ENCODE results near the gene WDR5.

WDR5 gene

DNA sequence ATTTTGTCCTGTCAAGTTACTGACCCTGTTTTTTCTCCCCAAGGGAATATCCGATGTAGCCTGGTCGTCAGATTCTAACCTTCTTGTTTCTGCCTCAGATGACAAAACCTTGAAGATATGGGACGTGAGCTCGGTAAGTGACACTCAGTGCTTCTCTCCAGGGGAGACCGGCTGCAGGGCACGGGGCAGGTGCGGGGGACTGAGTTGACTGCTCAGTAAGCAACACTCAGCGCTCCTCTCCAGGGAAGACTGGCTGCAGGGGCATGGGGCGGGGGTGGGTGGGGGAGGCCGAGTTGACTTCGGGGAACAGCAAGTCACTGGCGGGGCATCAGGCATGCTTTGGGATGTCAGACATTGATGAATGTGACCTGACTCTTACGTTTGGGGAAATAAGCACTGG lies 6.0 kb downstream of the WDR5 start:
- Mint-ChIP-seq H3K4me3 (no peak overlapping the region), H3K36me3 (ENCODE audit: low read depth) (peaks cover 53% of the 10 kb centered on the region), H3K27me3 (ENCODE audit: low read depth) (no peaks in the 10 kb centered on the region), H3K27ac (no peak overlapping the region), H3K9me3 (no peaks in the 10 kb centered on the region), H3K4me1 (ENCODE audit: low read depth) (peaks cover 21% of the 10 kb centered on the region)
- no peak for DNase-seq (ENCODE audit: low spot score)

DNA sequence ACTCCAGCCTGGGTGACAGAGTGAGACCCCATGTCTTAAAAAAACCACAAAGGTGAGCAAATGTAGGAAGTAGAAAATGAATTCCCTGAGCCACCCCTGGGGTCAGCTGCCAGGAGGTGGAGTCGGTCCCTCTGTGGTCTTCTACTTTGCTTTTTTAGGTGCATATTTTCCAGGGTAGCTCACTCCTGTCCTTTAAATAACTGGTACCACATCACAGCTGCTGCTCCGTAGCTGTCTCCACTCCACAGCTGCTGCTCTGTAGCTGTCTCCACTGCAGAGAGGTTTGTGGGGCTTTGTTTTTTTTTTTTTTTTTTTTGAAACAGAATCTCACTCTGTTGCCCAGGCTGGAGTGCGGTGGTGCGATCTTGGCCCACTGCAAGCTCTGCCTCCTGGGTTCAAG lies 8.9 kb downstream of the WDR5 start:
- Mint-ChIP-seq H3K4me3 (no peak overlapping the region), H3K36me3 (ENCODE audit: low read depth) (peaks cover 59% of the 10 kb centered on the region), H3K27ac (no peak overlapping the region), H3K27me3 (ENCODE audit: low read depth) (no peaks in the 10 kb centered on the region), H3K4me1 (ENCODE audit: low read depth) (peaks cover 10% of the 10 kb centered on the region), H3K9me3 (no peaks in the 10 kb centered on the region)
- no peak for DNase-seq (ENCODE audit: low spot score)

DNA sequence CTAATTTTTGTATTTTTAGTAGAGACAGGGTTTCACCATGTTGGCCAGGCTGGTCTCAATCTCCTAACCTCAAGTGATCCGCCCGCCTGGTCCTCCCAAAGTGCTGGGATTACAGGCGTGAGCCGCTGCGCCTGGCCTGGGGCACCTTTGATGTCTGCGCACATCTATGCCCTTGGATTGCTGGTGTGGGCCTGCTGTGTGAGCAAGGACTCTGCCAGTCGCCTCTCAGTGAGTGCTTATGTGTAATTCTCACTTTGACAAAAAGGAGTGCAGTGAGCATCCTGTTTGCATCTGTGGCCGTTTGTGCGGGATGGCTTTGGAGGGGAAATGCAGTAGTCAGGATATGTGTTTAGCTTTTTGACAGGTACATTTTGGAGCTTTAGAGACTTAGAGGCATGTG lies 9.4 kb downstream of the WDR5 start:
- H3K9me3 Mint-ChIP-seq: no peaks in the 10 kb centered on the region
- H3K36me3 Mint-ChIP-seq (ENCODE audit: low read depth): peaks cover 54% of the 10 kb centered on the region
- H3K27ac Mint-ChIP-seq: no peak overlapping the region
- peaks cover 8% of the 10 kb centered on the region for H3K4me1 Mint-ChIP-seq (ENCODE audit: low read depth)
- H3K27me3 Mint-ChIP-seq (ENCODE audit: low read depth): no peaks in the 10 kb centered on the region
- H3K4me3 Mint-ChIP-seq: no peak overlapping the region
- no peak for DNase-seq (ENCODE audit: low spot score)

DNA sequence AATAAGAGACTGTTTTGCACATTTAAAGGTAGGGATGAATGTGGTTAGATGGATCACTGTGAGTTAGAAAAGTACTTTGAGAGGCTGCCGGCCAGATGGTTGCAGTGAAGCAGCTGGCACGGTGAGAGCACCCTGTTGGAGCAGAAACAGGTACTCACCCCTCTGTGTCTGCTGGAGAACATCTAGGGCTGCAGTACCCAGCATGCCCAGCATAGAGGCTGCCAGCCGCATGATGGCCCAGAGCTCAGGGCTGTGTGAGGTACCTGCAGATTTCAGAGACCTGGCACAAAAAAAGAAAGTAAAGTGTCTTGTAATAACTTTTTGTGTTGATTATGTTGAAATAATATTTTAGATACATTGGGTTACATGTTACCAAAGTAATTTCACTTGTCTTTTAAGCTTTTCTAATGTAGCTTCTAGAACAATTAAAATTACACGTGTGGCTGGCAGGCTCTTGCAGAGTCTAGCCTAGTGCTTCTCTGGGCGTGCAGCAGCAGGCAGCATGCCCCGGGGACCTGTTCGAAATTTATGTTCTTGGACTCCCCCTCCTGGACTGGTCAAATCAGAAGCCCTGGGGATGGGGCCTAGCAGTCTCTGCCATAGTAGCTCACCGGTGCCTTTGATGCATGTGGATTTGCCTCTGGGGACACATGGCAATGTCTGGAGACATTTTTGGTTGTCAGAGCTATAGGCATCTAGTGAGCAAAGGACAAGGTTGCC lies 11.1 kb downstream of the WDR5 start:
- no peak overlapping the region for H3K27ac Mint-ChIP-seq
- H3K4me1 Mint-ChIP-seq (ENCODE audit: low read depth): peaks cover 8% of the 10 kb centered on the region
- H3K9me3 Mint-ChIP-seq: no peaks in the 10 kb centered on the region
- H3K4me3 Mint-ChIP-seq: no peak overlapping the region
- H3K36me3 Mint-ChIP-seq (ENCODE audit: low read depth): peaks cover 52% of the 10 kb centered on the region
- no peaks in the 10 kb centered on the region for H3K27me3 Mint-ChIP-seq (ENCODE audit: low read depth)
- no peak for DNase-seq (ENCODE audit: low spot score)

DNA sequence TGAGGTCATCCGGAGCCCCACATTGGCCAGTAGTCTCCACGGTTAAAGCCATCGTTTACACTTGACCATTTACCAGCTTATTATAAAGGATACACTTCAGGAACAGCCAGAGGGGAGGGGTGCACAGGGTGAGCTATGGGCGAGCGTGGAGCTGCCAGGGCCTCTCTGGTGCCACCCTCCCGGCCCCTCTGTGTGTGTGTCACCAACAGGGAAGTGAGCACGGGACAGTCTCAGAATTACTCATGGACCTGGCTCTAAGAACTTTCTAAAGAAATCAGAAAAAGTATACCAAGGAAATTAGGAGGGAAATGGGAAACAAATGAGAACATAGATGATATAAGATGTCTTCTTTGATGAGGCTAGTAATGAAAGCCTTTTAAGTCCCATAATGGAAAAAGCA lies 13.5 kb downstream of the WDR5 start:
- H3K4me3 Mint-ChIP-seq: no peak overlapping the region
- H3K27ac Mint-ChIP-seq: no peak overlapping the region
- DNase-seq (ENCODE audit: low spot score): no peak
- peaks cover 8% of the 10 kb centered on the region for H3K4me1 Mint-ChIP-seq (ENCODE audit: low read depth)
- peaks cover 41% of the 10 kb centered on the region for H3K36me3 Mint-ChIP-seq (ENCODE audit: low read depth)
- H3K27me3 Mint-ChIP-seq (ENCODE audit: low read depth): no peaks in the 10 kb centered on the region
- H3K9me3 Mint-ChIP-seq: no peaks in the 10 kb centered on the region

DNA sequence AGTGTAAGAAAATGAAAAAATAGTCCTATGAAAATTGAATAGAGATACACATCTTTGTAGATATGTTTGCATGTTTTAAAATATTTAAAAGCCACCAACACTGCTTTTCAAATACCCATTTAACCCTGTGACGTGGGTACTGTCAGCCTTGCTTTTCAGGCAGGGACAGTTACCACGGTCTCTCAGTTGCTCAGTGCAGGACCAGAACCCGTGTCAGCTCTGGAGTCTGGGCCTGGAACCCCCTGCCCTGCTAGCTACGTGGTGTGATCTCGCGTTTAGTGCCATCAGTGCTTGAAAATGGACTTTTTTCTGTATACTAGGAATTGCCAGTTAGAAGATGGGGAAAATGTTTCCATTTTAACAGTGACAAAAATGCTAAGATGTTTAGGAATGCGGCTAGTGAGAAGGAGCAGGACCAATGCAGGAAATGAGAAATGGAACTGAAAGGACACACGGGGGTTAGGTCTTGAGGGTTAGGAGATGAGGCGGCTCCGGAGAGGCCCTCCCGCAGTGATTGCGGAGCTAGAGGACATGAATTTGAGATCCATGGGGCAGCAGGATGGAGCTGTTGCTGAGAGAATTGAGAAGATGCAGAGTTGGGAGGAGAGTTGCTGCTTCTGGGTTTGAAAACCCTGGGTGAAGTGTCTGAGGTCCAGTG lies 14.8 kb downstream of the WDR5 start:
- no peak overlapping the region for H3K4me3 Mint-ChIP-seq
- DNase-seq (ENCODE audit: low spot score): no peak
- H3K36me3 Mint-ChIP-seq (ENCODE audit: low read depth): peaks cover 40% of the 10 kb centered on the region
- H3K4me1 Mint-ChIP-seq (ENCODE audit: low read depth): peaks cover 8% of the 10 kb centered on the region
- H3K27ac Mint-ChIP-seq: no peak overlapping the region
- H3K9me3 Mint-ChIP-seq: no peaks in the 10 kb centered on the region
- no peaks in the 10 kb centered on the region for H3K27me3 Mint-ChIP-seq (ENCODE audit: low read depth)

DNA sequence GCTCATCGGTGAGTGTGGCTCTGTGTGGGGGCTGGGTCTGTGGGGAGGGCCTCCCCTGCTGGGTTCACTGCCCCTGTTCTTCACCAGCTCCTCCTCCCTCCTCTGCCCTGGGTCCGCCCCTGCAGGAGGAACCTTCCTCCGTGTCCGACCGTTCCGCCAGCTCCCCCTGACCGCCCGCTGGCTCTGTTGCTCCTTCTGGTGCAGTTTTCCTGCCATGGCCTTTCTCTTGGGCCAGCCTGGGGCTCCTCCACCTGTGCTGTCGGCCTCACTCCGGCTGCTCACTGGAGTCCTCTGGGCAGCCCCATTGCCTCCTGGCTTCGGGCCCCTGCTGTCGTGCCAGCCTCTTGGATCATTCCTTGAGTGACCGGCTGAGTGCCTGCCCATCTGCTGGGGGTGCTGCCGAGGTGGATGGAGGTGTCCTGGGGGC lies 16.2 kb downstream of the WDR5 start:
- no peak overlapping the region for H3K4me3 Mint-ChIP-seq
- DNase-seq (ENCODE audit: low spot score): no peak
- peaks cover 40% of the 10 kb centered on the region for H3K36me3 Mint-ChIP-seq (ENCODE audit: low read depth)
- no peaks in the 10 kb centered on the region for H3K27me3 Mint-ChIP-seq (ENCODE audit: low read depth)
- peaks cover 5% of the 10 kb centered on the region for H3K4me1 Mint-ChIP-seq (ENCODE audit: low read depth)
- H3K27ac Mint-ChIP-seq: no peak overlapping the region
- H3K9me3 Mint-ChIP-seq: no peaks in the 10 kb centered on the region

DNA sequence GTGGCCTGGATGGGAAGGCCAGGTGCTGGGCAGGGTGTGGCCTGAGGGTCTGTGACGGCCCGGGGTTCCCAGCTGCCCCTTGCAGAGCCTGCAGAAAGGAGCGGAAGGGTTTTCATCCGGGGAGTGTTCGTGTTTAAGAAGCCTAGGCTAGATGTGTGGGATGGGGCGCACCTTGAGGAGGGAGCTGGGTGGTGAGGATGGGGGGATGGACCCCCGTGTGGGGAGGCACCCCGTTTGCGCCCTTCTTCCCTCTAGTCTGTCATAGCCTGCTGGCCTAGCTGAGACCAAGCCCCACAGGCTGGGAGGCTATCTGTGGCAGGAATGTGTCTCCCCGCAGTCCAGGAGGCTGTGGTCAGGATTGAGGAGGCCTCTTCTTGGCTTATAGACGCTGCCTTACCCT lies 16.6 kb downstream of the WDR5 start:
- no peak for DNase-seq (ENCODE audit: low spot score)
- Mint-ChIP-seq H3K4me3 (no peak overlapping the region), H3K9me3 (no peaks in the 10 kb centered on the region), H3K27me3 (ENCODE audit: low read depth) (no peaks in the 10 kb centered on the region), H3K4me1 (ENCODE audit: low read depth) (peaks cover 1% of the 10 kb centered on the region), H3K27ac (no peak overlapping the region), H3K36me3 (ENCODE audit: low read depth) (peaks cover 37% of the 10 kb centered on the region)

DNA sequence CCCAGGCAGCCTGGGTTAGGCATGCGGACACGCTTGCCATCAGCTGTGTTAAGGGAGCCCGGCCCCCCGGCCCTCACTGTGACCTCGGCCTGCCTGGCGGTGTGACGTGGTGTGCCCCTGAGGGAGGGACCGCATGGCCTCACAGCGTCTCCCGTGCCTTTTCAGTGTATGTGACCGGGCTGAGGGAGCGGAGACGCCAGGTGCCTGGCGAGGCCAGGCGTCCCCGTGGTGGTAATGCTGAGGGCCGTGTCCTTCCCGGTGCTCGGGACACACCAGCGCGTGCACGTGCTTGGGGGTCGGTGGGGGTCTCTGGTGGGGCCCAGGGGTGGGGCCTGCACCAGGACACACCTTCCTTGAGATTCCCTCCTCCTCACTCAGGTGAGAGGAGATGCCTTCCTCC lies 17.6 kb downstream of the WDR5 start:
- no peak for DNase-seq (ENCODE audit: low spot score)
- H3K27me3 Mint-ChIP-seq (ENCODE audit: low read depth): no peaks in the 10 kb centered on the region
- no peaks in the 10 kb centered on the region for H3K9me3 Mint-ChIP-seq
- H3K36me3 Mint-ChIP-seq (ENCODE audit: low read depth): peaks cover 38% of the 10 kb centered on the region
- no peak overlapping the region for H3K4me3 Mint-ChIP-seq
- H3K27ac Mint-ChIP-seq: no peak overlapping the region
- no peaks in the 10 kb centered on the region for H3K4me1 Mint-ChIP-seq (ENCODE audit: low read depth)

DNA sequence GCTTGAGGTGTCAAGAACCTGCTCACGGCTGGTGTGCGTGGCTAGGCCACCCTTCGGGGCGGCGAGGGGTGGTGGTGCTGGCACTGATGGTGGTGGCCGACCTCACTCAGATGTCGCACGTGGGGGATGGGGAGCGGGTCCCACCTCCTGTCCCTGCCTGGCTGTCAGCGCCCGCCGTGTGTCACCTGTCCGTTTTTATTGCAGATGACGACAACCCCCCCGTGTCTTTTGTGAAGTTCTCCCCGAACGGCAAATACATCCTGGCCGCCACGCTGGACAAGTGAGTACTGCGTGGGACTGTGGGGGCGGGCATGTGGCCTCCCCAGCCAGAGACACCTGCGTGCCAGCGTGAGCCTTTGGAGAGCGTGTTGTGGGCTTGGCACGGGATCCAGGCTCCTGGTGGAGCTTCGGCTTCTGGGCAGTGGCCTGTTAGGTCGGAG lies 18.4 kb downstream of the WDR5 start:
- no peak overlapping the region for H3K4me3 Mint-ChIP-seq
- H3K27me3 Mint-ChIP-seq (ENCODE audit: low read depth): no peaks in the 10 kb centered on the region
- no peak overlapping the region for H3K27ac Mint-ChIP-seq
- H3K4me1 Mint-ChIP-seq (ENCODE audit: low read depth): no peaks in the 10 kb centered on the region
- peaks cover 33% of the 10 kb centered on the region for H3K36me3 Mint-ChIP-seq (ENCODE audit: low read depth)
- DNase-seq (ENCODE audit: low spot score): no peak
- H3K9me3 Mint-ChIP-seq: no peaks in the 10 kb centered on the region

DNA sequence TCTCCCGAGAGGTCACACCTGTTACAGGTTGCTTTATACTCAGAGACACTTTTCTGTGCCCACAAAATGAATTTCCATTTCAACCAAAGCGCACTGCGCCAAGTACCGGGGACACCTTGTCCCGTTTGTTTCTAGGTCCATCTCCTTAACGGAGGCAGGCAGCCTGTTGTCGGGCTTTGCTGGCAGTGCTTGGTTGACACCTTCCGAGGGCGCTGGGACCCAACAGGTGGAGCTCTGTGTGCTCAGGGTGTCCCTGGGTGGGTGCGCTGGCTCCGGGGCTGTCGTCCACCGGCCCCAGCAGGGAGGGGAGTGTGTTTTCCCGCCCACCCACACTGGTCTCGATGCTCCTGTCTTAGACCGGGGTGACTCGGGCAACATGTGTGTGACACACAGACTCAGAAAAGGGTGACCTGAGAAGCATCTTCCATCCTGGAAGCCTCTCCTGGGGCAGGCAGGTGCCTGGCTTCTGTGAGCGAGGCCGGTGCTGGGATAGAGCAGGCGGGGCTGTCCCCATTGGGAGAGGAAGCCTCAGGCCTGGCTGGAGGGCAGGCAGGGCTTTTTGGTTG lies 20.0 kb downstream of the WDR5 start:
- Mint-ChIP-seq H3K27ac (no peak overlapping the region), H3K4me1 (ENCODE audit: low read depth) (no peaks in the 10 kb centered on the region), H3K36me3 (ENCODE audit: low read depth) (peaks cover 32% of the 10 kb centered on the region), H3K9me3 (no peaks in the 10 kb centered on the region), H3K27me3 (ENCODE audit: low read depth) (no peaks in the 10 kb centered on the region), H3K4me3 (no peak overlapping the region)
- DNase-seq (ENCODE audit: low spot score): no peak

DNA sequence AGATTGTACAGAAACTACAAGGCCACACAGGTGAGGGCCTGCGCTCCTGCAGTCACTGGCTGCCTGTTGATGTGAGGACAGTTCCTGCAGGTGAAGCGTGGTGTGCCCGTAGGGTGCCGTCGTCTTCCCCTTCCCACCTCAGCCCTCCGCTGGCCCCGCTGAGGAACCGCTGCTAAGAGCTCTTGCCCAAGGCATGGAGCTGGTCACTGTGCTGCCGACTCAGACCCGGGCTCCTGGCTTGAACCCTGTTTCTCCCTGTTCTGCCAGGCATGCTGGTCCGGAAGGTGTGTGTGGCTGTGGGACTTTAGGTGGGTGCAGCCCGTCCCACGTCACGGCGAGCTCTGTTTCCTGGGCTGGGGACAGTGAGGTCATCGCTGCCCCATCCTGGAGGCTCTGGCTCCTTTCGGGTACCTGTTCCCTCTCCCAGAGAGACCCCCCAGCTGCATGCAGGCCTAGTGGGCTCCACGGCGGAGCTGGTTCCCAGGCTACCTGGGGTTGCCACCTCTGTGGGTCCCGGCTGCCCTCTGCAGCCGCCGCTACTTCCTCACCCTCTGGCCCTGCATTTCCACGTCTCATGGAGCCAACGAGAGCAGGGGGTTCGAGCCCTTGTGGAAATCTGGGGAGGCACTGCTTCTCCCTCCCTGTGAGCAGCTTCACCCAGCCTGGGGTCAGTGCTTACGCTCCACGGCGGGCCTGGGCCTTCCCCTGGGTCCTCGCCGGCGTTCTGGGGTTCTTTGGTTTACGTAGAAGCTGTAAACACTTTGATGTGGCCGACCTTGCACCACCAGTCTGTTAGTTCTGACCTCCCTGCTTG lies 20.9 kb downstream of the WDR5 start:
- no peak overlapping the region for H3K27ac Mint-ChIP-seq
- peaks cover 28% of the 10 kb centered on the region for H3K36me3 Mint-ChIP-seq (ENCODE audit: low read depth)
- no peak for DNase-seq (ENCODE audit: low spot score)
- no peaks in the 10 kb centered on the region for H3K27me3 Mint-ChIP-seq (ENCODE audit: low read depth)
- no peaks in the 10 kb centered on the region for H3K9me3 Mint-ChIP-seq
- H3K4me1 Mint-ChIP-seq (ENCODE audit: low read depth): peaks cover 2% of the 10 kb centered on the region
- no peak overlapping the region for H3K4me3 Mint-ChIP-seq

DNA sequence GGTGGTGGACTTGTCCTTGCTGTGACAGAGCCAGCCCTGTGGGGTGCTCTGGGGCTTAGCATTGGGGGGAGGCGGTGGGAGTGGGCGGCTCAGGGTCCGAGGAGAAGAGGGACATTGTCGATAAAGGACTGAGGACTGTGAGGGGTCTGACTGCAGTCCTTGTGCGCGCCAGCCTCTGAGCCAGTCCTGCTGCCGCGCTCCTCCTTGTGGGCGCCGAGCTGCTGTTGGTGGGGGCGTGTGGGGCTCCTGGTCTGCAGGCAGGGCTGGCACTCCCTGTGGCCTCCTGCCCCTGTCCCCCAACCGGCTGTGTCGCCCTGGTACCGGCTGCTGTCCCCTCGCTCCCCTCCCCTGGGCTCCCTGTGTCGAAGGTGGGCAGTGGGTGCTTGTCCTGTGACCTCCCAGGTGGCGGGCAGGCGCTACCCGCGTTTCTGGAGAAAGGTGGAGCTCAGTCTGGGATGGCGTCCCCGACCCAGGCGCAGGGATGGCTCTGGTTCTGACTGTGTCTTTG lies 21.6 kb downstream of the WDR5 start:
- Mint-ChIP-seq H3K27ac (no peak overlapping the region), H3K27me3 (ENCODE audit: low read depth) (no peaks in the 10 kb centered on the region), H3K9me3 (no peaks in the 10 kb centered on the region), H3K4me3 (no peak overlapping the region), H3K4me1 (ENCODE audit: low read depth) (peaks cover 5% of the 10 kb centered on the region), H3K36me3 (ENCODE audit: low read depth) (peaks cover 27% of the 10 kb centered on the region)
- DNase-seq (ENCODE audit: low spot score): no peak

DNA sequence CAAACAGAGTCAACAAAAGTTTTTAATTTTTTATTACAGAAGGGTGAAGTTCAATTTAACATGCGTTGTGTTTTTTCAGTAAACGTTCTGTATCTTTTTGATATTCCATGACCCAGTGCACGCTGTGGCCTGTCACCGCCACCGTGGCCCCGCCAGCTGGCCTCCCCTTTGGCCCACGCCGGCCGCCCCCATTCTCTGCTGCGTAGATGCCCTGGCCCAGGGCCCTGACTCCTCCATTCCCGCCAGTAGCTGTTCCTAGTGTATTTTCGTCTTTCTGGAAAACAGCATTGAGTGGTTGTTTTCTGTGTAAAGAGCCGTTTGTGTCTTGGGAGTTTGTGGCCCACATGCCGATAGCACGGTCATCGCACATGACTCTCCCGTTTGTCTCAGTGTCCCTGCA lies 22.4 kb downstream of the WDR5 start:
- Mint-ChIP-seq H3K27ac (no peak overlapping the region), H3K27me3 (ENCODE audit: low read depth) (no peaks in the 10 kb centered on the region), H3K4me3 (no peak overlapping the region), H3K36me3 (ENCODE audit: low read depth) (peaks cover 27% of the 10 kb centered on the region), H3K4me1 (ENCODE audit: low read depth) (peaks cover 5% of the 10 kb centered on the region), H3K9me3 (no peaks in the 10 kb centered on the region)
- DNase-seq (ENCODE audit: low spot score): no peak
